GM12878 (cell line): Measurements from ENCODE around the gene DDC. TPM values are rescaled to one million over a fixed set of nuclear protein-coding genes. Genes with fewer than 3 reads are reported as not detected.

Experiments
- ATAC-seq: fragments of 200-7000 bp; cut with Tn5 transposase; 3 replicates; pipeline ENCODE4 v1.9.1; 2020; ENCODE audit warnings: mild to moderate bottlenecking, moderate library complexity
- BruUV-seq: library from RNA; stranded (reverse); fragments of 400-500 nt; replicated peaks from 2 replicates; lab custom pipeline; 2021; lab: Mats Ljungman, UMichigan
- CTCF ChIA-PET: fragments of 300-600 bp; sonication (Branson Sonifier 250); formaldehyde crosslinking; extraction: SDS; loops from one replicate; lab custom pipeline; 2021; ENCODE audit warnings: inconsistent platforms; lab: Yijun Ruan, JAX
- POLR2A ChIA-PET: fragments of 350-600 bp; formaldehyde crosslinking; extraction: SDS; loops from one replicate; lab custom pipeline; 2021; ENCODE audit warnings: inconsistent platforms; lab: Charles Lee
- RAD21 ChIA-PET: fragments of 300-600 bp; sonication (Branson Sonifier 250); formaldehyde crosslinking; loops from one replicate; lab custom pipeline; 2023; ENCODE audit warnings: antibody characterized with exemption; ENCODE audit not compliant: unreplicated experiment; lab: Charles Lee
- SMC1A ChIA-PET: fragments of 300-600 bp; sonication (Branson Sonifier 250); formaldehyde crosslinking; loops from one replicate; lab custom pipeline; 2023; ENCODE audit not compliant: unreplicated experiment, uncharacterized antibody; lab: Charles Lee
- DNase-seq: peaks from one replicate; pipeline ENCODE4 v3.0.0-alpha.2; 2011; ENCODE audit warnings: low read depth, low spot score
- FAIRE-seq: peaks from 3 replicates; lab custom pipeline; 2011; peaks lifted over from hg19 to GRCh38; lab: Jason Lieb, UNC
- H2AFZ ChIP-seq: 2 replicates; pipeline ENCODE4 v1.6.0; 2011; ENCODE audit warnings: low read depth, low read length, control low read depth; ENCODE audit not compliant: control insufficient read depth
- H3K27ac ChIP-seq: 2 replicates; pipeline ENCODE4 v1.5.1; 2011; ENCODE audit warnings: control low read depth; ENCODE audit not compliant: control insufficient read depth, insufficient read depth
- H3K27me3 ChIP-seq, 2 experiments: replicated peaks in 1 of 2; 2 replicates each; pipeline versions ENCODE4 v1.6.0 to v1.6.1; 2011; ENCODE audit warnings: low read length in 1 of 2; ENCODE audit not compliant: control insufficient read depth in 2 of 2, insufficient read depth in 2 of 2
- H3K36me3 ChIP-seq, 2 experiments: 2 replicates each; pipeline ENCODE4 v1.5.1; 2011; ENCODE audit warnings: low read length in 1 of 2; ENCODE audit not compliant: control insufficient read depth in 2 of 2, insufficient read depth in 2 of 2
- H3K4me1 ChIP-seq: 2 replicates; pipeline ENCODE4 v1.6.1; 2011; ENCODE audit warnings: mild to moderate bottlenecking, low read length, moderate library complexity, mixed read lengths; ENCODE audit not compliant: control insufficient read depth, insufficient read depth
- H3K4me2 ChIP-seq: 2 replicates; pipeline ENCODE4 v1.6.0; 2011; ENCODE audit warnings: control low read depth; ENCODE audit not compliant: control insufficient read depth, insufficient read depth
- H3K4me3 ChIP-seq: fragments of 200-600 bp; sonication (generic); 2 replicates; pipeline ENCODE4 v1.5.1; 2016
- H3K79me2 ChIP-seq: 2 replicates; pipeline ENCODE4 v1.6.0; 2011; ENCODE audit warnings: low read length; ENCODE audit not compliant: control insufficient read depth, insufficient read depth
- H3K9ac ChIP-seq: 2 replicates; pipeline ENCODE4 v1.8.0; 2011; ENCODE audit warnings: low read length, control low read depth, mixed read lengths; ENCODE audit not compliant: control insufficient read depth, insufficient read depth
- H3K9me3 ChIP-seq: replicated peaks from 3 replicates; pipeline ENCODE4 v1.5.1; 2011; ENCODE audit warnings: mild to moderate bottlenecking, low read length; ENCODE audit not compliant: control insufficient read depth, insufficient read depth
- H4K20me1 ChIP-seq: 2 replicates; pipeline ENCODE4 v1.6.0; 2011; ENCODE audit not compliant: control insufficient read depth, insufficient read depth
- BCL11A ChIP-seq: IDR thresholded peaks from 2 replicates; pipeline ENCODE4 v1.6.1; 2011; ENCODE audit warnings: low read depth, low read length
- CBFB ChIP-seq: IDR thresholded peaks from 2 replicates; pipeline ENCODE4 v1.6.1; 2016; ENCODE audit warnings: antibody characterized with exemption, low read depth
- GABPA ChIP-seq: IDR thresholded peaks from 2 replicates; pipeline ENCODE4 v1.6.1; 2014; ENCODE audit warnings: antibody characterized with exemption, low read depth, mild to moderate bottlenecking, inconsistent platforms
- IRF5 ChIP-seq: fragments of 450-650 bp; IDR thresholded peaks from 2 replicates; pipeline ENCODE4 v1.6.1; 2017; ENCODE audit warnings: borderline replicate concordance
- PAX8 ChIP-seq: fragments of 450-650 bp; IDR thresholded peaks from 2 replicates; pipeline ENCODE4 v1.6.1; 2017; ENCODE audit warnings: mild to moderate bottlenecking, moderate library complexity
- TCF3 ChIP-seq: IDR thresholded peaks from 2 replicates; pipeline ENCODE4 v1.6.1; 2012; ENCODE audit warnings: low read depth, mild to moderate bottlenecking, low read length, borderline replicate concordance; ENCODE audit not compliant: insufficient read depth
- ZBED1 ChIP-seq: IDR thresholded peaks from 2 replicates; pipeline ENCODE4 v1.6.1; 2016; ENCODE audit warnings: borderline replicate concordance
- ZNF592 ChIP-seq: fragments of 450-650 bp; IDR thresholded peaks from 2 replicates; pipeline ENCODE4 v1.6.1; 2017; ENCODE audit warnings: mild to moderate bottlenecking, moderate library complexity
- in situ Hi-C: fragments of 300-500 bp; cut with MboI; formaldehyde crosslinking; loops from 9 replicates; pipeline ENCODE4 v1.14.3; 2018; ENCODE audit warnings: mixed read lengths
- intact Hi-C: fragments of 100-400 bp; cut with micrococcal nuclease; formaldehyde crosslinking; loops from one replicate; pipeline ENCODE4 v1.14.2; 2022; ENCODE audit not compliant: unreplicated experiment
- polyA plus RNA-seq, 11 experiments: library from polyadenylated mRNA; depleted of rRNA in 4 of 11; unstranded in 6 of 11; stranded (reverse) in 5 of 11; fragments of >200 nt; fragmentation: Nextera tagmentation in 4 of 11; fragmentation: Illumina TruSeq in 1 of 11; extraction: Ambion mirVana in 4 of 11; extraction: Trizol in 1 of 11; gene quantifications; 1 replicate in 1 of 11; 2 replicates in 10 of 11; pipeline versions ENCODE4 v1.2.1 to v1.2.3, GENCODE V29; 2011 to 2016; ENCODE audit warnings: inconsistent platforms in 2 of 11, missing spikeins in 2 of 11, low read depth in 1 of 11
- total RNA-seq, 4 experiments: library from RNA; depleted of rRNA in 3 of 4; stranded (reverse); fragments of >200 nt in 3 of 4; fragmentation: Illumina TruSeq in 1 of 4; extraction: Trizol in 1 of 4; gene quantifications; 2 replicates each; pipeline versions ENCODE4 v1.2.1 to v1.2.3, GENCODE V29; 2013 to 2021
- TF ChIP-seq, protein P1 (sequence below): IDR thresholded peaks from 2 replicates; pipeline ENCODE4 v1.6.1; 2012; ENCODE audit warnings: low read depth, low read length, improper control_type of control experiment

Gene DDC
- total and polyA plus RNA-seq, 10 of the 15 experiments (the other 5 are each of a cell fraction or from before 2014, with no cell fraction given): not detected

- no peak for TF ChIP-seq IRF5
- no peak for TF ChIP-seq ZNF592
- TF ChIP-seq GABPA: no peak
Measured at GRCh38 chr7:50513166-50513871, 51.9 kb downstream of the DDC start (continued).

GRCh38 chr7:50512384-50512783 lies 52.8 kb downstream of the DDC start:
- H3K9ac ChIP-seq: no peak overlapping the region
- H3K4me3 ChIP-seq: no peak overlapping the region
- no peak overlapping the region for H3K27ac ChIP-seq
- H4K20me1 ChIP-seq: no peaks in the 10 kb centered on the region
- ChIA-PET POLR2A (no interaction called here), RAD21 (no interaction called here), CTCF (interaction anchor here (0.9 kb wide), 1 partner anchor 34 kb away, joined by 3 read pairs; no protein-coding TSS in a partner anchor), SMC1A (no interaction called here)
- no peak overlapping the region for H2AFZ ChIP-seq
- ATAC-seq: no peak
- DNase-seq: no peak
- in situ Hi-C loops: no loop called here
- no peaks in the 10 kb centered on the region for H3K27me3 ChIP-seq
- intact Hi-C loops: no loop called here
- no peaks in the 10 kb centered on the region for H3K79me2 ChIP-seq
- TF ChIP-seq TCF3: no peak
- TF ChIP-seq, protein P1, sequence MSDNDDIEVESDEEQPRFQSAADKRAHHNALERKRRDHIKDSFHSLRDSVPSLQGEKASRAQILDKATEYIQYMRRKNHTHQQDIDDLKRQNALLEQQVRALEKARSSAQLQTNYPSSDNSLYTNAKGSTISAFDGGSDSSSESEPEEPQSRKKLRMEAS: no peak
- no peak for TF ChIP-seq ZBED1
- no peak for TF ChIP-seq PAX8
- TF ChIP-seq BCL11A: no peak
- no peak for TF ChIP-seq CBFB
- H3K4me2 ChIP-seq: no peak overlapping the region
- BruUV-seq: no TSS peak
- no peaks in the 10 kb centered on the region for H3K36me3 ChIP-seq
- no peaks in the 10 kb centered on the region for H3K4me1 ChIP-seq
- no peaks in the 10 kb centered on the region for H3K9me3 ChIP-seq
- FAIRE-seq: no peak
